Measurements from ENCODE around the gene OSTF1.

The OSTF1 gene

DNA sequence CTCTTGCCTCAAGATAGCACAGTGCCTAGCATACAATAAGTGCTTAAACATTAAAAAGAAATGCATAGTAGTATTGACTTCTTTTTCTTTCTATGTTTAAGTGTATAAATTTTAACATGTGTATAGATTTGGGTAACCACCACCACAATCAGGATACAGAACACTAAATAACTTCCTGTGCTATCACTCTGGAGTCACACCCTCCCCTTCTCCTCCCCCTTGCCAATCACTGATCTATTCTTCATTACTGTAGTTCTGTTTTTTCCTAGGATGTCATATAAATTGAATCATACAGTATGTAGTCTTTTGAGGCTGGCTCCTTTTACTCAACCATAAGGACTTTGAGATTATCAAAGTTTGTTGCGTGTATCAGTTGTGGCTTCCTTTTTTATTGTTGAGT is 68.5 kb downstream of the OSTF1 start:
- H3K4me1 ChIP-seq (ENCODE audit: low read depth, poor library complexity, severe bottlenecking): peaks cover 39% of the 10 kb centered on the region
- H3K79me2 ChIP-seq (ENCODE audit: insufficient read depth, low read depth): no peaks in the 10 kb centered on the region
- TF ChIP-seq, protein P1, sequence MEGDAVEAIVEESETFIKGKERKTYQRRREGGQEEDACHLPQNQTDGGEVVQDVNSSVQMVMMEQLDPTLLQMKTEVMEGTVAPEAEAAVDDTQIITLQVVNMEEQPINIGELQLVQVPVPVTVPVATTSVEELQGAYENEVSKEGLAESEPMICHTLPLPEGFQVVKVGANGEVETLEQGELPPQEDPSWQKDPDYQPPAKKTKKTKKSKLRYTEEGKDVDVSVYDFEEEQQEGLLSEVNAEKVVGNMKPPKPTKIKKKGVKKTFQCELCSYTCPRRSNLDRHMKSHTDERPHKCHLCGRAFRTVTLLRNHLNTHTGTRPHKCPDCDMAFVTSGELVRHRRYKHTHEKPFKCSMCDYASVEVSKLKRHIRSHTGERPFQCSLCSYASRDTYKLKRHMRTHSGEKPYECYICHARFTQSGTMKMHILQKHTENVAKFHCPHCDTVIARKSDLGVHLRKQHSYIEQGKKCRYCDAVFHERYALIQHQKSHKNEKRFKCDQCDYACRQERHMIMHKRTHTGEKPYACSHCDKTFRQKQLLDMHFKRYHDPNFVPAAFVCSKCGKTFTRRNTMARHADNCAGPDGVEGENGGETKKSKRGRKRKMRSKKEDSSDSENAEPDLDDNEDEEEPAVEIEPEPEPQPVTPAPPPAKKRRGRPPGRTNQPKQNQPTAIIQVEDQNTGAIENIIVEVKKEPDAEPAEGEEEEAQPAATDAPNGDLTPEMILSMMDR (conservative IDR thresholded peaks at IDR 0.05; ENCODE audit: low read depth, low read length): no peak
- no peaks in the 10 kb centered on the region for H3K36me3 ChIP-seq (ENCODE audit: insufficient read depth)
- H3K9ac ChIP-seq: no peak overlapping the region
- no peaks in the 10 kb centered on the region for H3K27me3 ChIP-seq (ENCODE audit: insufficient read depth, low read depth)
- no peak overlapping the region for H3K4me2 ChIP-seq
- H3K4me3 ChIP-seq (IDR thresholded peaks at IDR 0.05; ENCODE audit: insufficient read depth, low read depth, low read length): no peak overlapping the region
- H3K27ac ChIP-seq: no peak overlapping the region
- H2AFZ ChIP-seq (ENCODE audit: low read depth): no peak overlapping the region
- no peaks in the 10 kb centered on the region for H4K20me1 ChIP-seq (ENCODE audit: insufficient read depth)

DNA sequence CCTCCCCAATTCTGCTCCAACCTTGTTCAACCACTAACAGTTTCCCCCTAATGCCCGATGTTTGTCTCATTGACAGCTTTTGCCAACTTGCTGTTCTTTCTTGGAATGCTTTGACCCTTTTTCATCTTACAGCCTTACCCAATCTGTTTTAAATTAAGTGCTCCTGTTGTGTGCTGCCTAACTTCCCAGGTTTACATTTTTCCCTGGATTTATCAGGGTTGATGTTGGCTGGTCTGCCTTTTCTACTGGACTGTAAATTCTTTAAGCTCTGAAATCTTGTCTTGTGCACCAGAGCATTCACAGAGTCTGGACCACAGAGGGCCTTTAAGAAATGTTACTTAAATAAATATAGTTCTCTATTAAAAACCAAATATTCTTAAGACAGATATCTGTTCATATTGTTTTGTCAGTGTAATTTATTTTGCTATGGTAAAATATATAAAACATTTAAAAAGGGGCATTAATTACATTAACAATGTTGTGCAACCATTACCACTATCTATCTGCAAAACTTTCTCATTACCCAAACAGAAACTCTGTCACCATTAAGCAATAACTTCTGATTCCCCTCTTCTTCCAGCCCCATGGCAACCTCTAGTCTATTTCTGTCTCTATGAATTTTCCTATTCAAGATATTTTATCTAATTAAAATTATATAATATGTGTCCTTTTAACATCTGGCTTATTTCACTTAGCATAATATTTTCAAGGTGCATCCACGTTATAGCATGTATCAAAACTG is 73.0 kb downstream of the OSTF1 start:
- Histone ChIP-seq H3K4me3 (IDR thresholded peaks at IDR 0.05; ENCODE audit: insufficient read depth, low read depth, low read length) (no peak overlapping the region), H3K36me3 (ENCODE audit: insufficient read depth) (no peaks in the 10 kb centered on the region), H3K27ac (no peak overlapping the region), H2AFZ (ENCODE audit: low read depth) (no peak overlapping the region), H3K9ac (no peak overlapping the region), H3K4me2 (no peak overlapping the region), H4K20me1 (ENCODE audit: insufficient read depth) (no peaks in the 10 kb centered on the region), H3K27me3 (ENCODE audit: insufficient read depth, low read depth) (no peaks in the 10 kb centered on the region), H3K79me2 (ENCODE audit: insufficient read depth, low read depth) (no peaks in the 10 kb centered on the region), H3K4me1 (ENCODE audit: low read depth, poor library complexity, severe bottlenecking) (no peaks in the 10 kb centered on the region)
- TF ChIP-seq, protein P1 (conservative IDR thresholded peaks at IDR 0.05; ENCODE audit: low read depth, low read length): no peak

DNA sequence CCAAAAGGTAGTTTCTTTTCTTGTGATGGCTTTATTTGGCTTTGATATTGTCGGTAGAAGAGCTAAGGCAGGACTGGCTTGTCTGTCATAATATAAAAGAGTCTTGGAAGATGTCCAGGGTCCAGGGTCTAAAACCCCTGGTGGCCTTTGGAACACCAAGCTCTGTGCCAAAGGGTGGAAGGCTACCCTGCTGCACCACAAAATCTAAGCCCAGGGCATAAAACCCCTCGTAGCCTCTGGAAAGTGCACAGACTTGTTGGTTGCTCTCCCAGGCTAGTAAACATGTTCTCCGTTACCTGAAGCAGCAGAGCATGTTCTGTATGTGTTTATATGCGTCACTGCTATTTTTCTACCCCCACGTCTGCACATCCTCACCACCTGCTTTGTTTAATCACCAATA is 75.5 kb downstream of the OSTF1 start:
- H3K79me2 ChIP-seq (ENCODE audit: insufficient read depth, low read depth): no peaks in the 10 kb centered on the region
- no peak overlapping the region for H3K9ac ChIP-seq
- no peak overlapping the region for H3K4me3 ChIP-seq (IDR thresholded peaks at IDR 0.05; ENCODE audit: insufficient read depth, low read depth, low read length)
- peaks cover 24% of the 10 kb centered on the region for H3K4me1 ChIP-seq (ENCODE audit: low read depth, poor library complexity, severe bottlenecking)
- H4K20me1 ChIP-seq (ENCODE audit: insufficient read depth): no peaks in the 10 kb centered on the region
- no peaks in the 10 kb centered on the region for H3K36me3 ChIP-seq (ENCODE audit: insufficient read depth)
- H2AFZ ChIP-seq (ENCODE audit: low read depth): no peak overlapping the region
- no peak overlapping the region for H3K27ac ChIP-seq
- TF ChIP-seq, protein P1 (conservative IDR thresholded peaks at IDR 0.05; ENCODE audit: low read depth, low read length): no peak
- no peak overlapping the region for H3K4me2 ChIP-seq
- H3K27me3 ChIP-seq (ENCODE audit: insufficient read depth, low read depth): no peaks in the 10 kb centered on the region

DNA sequence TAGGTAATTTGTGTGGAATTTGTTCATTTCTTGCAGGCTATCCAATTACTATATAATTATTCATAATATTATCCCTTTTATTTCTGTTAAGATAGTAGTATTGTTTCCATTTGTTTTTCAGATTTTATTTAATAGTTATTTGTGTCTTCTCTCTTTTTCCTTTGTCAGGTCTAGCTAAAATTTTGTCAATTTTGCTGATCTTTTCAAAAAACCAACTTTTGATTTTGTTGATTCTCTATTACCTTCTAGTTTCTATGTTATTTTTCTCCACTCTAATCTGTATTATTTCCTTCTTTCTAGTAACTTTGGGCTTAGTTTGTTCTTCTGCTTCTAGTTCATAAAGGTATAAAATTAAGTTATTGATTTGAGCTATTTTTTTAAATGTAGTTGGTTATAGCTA is 76.3 kb downstream of the OSTF1 start:
- H3K27ac ChIP-seq: no peak overlapping the region
- H3K4me1 ChIP-seq (ENCODE audit: low read depth, poor library complexity, severe bottlenecking): peaks cover 32% of the 10 kb centered on the region
- H3K4me2 ChIP-seq: no peak overlapping the region
- H3K4me3 ChIP-seq (IDR thresholded peaks at IDR 0.05; ENCODE audit: insufficient read depth, low read depth, low read length): no peak overlapping the region
- H4K20me1 ChIP-seq (ENCODE audit: insufficient read depth): no peaks in the 10 kb centered on the region
- no peaks in the 10 kb centered on the region for H3K79me2 ChIP-seq (ENCODE audit: insufficient read depth, low read depth)
- no peaks in the 10 kb centered on the region for H3K36me3 ChIP-seq (ENCODE audit: insufficient read depth)
- H2AFZ ChIP-seq (ENCODE audit: low read depth): no peak overlapping the region
- no peak overlapping the region for H3K9ac ChIP-seq
- H3K27me3 ChIP-seq (ENCODE audit: insufficient read depth, low read depth): no peaks in the 10 kb centered on the region
- TF ChIP-seq, protein P1 (conservative IDR thresholded peaks at IDR 0.05; ENCODE audit: low read depth, low read length): no peak

Measured in KMS-11 (cell line).